Stimulated activated CD4-positive, alpha-beta T cell treated with anti-CD3 and anti-CD28 coated beads, Interleukin-2, amount 100 ng/mL, for 24 hours (primary cell): ENCODE measurements around the gene SLC4A2.

Source experiments
- DNase-seq, 2 donors: peaks; one replicate each; pipeline ENCODE4 v3.0.0-alpha.2; 2020

Gene SLC4A2

DNA sequence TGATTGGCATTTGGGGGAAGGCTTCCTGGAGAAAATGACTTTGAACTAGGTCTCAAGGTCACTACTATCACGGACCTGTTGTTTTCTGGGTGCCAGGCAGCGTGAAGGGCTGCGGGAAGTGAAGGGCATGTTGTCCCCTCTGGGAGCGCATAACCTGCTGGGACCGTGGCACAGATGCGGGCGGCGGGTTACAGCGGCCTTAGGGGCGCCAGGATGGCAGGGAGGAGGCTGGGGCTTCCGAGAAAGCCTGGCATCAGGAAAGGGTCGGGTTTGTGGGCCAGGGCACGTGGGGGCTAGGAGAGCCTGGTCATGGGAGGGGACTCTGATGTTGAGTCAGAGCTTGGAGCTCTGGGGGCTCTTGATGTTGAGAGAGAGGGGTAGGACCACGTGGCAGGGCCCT, 6.1 kb downstream of the SLC4A2 start:
- DNase-seq, result no peak

DNA sequence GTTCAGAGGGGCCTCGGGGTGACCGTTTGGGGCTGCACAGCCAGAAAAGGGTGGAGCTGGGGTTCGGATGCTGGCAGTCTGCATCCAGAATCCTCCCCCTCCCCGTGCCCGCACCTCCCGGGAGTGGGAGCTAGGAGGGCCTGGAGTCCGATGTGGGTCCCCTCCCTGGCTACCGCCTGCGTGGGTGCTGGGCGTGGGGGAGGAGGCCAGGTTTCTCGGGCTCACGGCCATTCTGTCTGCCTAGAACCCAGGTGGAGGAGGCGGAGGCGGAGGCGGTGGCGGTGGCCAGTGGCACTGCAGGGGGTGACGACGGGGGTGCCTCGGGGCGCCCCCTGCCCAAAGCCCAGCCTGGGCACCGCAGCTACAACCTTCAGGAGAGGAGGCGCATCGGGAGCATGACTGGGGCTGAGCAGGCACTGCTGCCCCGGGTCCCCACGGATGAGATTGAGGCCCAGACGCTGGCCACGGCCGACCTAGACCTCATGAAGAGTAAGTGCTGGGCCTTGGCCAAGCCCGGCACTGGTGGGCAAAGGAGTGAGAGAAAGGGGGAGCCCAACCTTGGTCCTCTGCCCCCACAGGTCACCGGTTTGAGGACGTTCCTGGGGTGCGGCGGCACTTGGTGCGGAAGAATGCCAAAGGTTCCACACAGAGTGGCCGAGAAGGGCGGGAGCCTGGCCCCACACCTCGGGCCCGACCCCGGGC, 7.0 kb downstream of the SLC4A2 start:
- no peak for DNase-seq

DNA sequence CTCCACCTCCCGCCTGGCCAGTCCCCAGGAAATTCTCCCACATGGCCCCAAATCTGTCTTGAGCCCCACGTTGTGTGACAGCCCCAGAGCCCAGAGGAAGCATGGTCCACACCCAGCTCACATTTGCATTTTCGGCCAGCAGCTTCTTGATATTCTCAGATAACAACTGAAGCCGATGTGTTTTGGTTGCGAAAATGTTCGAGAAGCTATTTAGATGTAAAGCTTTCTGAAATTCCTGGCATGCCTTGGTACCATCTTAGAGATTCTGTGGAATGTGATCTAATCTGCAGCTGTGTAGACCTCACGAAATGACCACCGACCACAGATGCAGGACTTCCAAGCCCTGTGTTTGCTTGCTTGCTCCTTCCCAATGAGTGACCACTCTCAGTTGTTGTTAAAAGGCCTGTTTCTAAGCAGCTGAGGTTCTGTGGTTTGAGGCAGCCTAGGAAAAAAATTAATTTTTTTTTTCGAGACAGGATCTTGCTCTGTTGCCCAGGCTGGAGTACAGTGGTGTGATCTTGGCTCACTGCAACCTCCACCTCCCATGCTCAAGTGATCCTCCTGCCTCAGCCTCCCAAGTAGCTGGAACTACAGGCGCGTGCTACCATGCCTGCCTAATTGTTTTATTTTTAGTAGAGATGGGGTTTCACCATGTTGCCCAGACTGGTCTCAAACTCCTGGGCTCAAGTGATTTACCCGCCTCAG, 8.8 kb downstream of the SLC4A2 start:
- no peak for DNase-seq

DNA sequence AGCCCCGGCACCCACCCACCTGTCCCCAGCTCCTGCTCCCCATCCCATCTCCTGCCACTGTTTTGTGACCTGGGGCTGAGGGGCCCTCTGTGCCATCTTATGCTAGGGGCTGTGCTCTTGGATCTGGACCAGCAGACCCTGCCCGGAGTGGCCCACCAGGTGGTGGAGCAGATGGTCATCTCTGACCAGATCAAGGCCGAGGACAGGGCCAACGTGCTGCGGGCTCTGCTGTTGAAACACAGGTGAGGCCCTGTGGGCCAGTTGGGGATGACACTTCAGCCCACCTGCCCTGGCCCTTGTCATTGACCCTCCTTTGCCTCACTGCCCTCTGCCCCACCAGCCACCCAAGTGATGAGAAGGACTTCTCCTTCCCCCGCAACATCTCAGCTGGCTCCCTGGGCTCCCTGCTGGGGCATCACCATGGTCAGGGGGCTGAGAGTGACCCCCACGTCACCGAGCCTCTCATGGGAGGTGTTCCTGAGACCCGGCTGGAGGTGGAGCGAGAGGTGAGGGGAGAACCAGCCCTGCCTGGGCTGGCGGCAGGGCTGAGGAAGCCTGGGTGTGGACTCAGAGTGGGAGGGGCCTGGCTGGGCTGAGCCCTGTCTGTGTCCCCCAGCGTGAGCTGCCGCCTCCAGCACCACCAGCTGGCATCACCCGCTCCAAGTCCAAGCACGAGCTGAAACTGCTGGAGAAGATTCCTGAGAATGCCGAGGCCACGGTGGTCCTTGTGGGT, 10.6 kb downstream of the SLC4A2 start:
- no peak for DNase-seq

DNA sequence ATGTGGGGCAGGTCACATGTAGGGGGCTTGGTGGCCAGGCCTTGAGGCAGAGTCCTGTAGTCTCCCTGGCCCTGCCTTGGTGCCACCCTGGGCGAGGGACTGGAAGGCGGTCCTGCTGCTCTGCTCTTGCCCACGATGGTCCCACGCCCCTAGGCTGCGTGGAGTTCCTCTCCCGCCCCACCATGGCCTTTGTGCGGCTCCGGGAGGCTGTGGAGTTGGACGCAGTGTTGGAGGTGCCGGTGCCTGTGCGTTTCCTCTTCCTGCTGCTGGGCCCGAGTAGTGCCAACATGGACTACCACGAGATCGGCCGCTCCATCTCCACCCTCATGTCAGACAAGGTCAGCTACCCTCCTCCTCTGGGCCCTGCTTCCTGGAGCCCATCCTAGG, 11.2 kb downstream of the SLC4A2 start:
- DNase-seq, result no peak

DNA sequence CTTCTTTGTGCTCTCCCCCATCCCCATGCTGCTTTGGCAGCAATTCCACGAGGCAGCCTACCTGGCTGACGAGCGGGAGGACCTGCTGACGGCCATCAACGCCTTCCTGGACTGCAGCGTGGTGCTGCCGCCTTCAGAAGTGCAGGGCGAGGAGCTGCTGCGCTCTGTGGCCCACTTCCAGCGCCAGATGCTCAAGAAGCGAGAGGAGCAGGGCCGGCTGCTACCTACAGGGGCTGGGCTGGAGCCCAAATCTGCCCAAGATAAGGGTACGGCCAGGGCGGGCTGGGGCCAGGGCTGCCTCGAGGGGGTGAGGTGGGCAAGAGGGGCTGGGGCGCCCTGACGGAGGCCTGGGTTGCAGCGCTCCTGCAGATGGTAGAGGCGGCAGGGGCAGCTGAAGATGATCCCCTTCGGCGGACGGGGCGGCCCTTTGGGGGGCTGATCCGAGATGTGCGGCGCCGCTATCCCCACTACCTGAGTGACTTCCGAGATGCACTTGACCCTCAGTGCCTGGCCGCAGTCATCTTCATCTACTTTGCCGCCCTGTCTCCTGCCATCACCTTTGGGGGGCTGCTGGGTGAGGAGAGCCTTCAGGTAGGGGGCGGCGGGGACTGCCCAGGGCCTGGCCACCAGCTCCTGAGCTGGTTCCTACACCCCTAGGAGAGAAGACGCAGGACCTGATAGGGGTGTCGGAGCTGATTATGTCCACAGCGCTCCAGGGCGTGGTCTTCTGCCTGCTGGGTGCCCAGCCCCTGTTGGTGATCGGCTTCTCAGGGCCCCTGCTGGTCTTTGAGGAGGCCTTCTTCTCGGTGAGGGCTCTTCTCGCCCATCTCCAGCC, 11.9 kb downstream of the SLC4A2 start:
- DNase-seq, result no peak

DNA sequence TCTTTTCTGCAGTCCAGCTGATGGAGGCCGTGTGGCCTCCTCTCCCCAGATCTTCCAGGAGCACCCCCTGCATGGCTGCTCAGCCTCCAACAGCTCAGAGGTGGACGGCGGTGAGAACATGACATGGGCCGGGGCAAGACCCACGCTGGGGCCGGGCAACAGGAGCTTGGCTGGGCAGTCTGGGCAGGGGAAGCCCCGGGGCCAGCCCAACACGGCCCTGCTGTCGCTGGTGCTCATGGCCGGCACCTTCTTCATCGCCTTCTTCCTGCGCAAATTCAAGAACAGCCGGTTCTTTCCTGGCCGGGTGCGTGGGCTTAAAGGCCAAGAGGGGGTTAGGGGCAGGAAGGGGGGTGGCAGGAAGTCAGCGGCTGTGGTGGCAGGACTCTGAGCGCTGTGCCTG, 14.6 kb downstream of the SLC4A2 start:
- no peak for DNase-seq

DNA sequence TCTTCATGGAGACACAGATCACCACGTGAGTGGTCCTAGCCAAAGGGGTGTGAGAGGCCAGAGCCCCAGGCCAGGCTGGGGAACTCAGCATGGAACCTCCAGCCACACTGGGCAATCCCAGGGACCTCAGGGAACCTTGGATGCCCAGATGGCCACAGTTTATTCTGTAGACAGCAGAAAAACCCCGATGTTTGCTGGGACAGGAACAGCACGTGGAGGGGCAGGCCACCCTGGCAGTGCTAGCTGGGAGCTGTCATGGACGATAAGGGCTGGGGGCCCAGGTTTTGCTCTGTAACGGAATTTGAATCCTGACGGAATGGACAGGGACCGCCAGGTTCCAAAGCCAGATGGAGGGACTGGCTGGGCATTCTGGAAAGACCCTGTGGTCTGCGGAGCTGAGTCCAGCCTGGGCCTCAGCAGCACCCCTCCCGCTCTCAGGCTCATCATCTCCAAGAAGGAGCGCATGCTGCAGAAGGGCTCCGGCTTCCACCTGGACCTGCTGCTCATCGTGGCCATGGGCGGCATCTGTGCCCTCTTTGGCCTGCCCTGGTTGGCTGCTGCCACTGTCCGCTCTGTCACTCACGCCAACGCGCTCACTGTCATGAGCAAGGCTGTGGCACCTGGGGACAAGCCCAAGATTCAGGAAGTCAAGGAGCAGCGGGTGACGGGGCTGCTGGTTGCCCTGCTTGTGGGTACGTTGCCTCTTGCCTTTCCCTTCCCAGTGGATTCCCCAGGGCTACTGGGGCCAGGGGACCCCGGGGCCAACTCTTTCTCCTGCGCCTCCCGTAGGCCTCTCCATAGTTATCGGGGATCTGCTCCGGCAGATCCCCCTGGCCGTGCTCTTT, 15.7 kb downstream of the SLC4A2 start:
- no peak for DNase-seq

DNA sequence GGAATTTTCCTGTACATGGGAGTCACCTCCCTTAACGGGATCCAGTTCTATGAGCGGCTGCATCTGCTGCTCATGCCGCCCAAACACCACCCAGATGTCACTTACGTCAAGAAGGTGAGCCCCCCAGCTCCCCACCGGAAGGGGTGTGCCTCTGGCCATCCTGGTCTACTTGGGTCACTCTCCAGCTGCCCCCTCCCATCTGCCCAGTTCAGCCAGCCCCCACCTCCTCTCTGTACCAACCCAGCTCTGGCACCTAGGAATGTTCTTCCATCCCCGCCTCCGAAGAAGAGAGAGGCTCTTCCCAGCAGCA, 16.2 kb downstream of the SLC4A2 start:
- no peak for DNase-seq

DNA sequence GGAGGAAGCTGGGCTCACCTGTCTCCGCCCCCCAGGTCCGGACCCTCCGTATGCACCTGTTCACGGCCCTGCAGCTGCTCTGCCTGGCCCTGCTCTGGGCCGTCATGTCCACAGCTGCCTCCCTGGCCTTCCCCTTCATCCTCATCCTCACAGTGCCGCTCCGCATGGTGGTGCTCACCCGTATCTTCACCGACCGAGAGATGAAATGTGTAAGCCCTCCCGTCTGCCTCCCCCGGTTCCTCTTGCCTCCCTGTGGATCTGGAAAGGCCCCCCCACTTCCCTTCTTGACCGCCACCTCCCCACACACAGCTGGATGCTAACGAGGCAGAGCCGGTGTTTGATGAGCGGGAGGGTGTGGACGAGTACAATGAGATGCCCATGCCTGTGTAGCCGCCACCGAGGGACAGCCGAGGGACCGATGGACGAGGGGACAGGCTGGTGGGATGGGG, 16.6 kb downstream of the SLC4A2 start:
- no peak for DNase-seq

DNA sequence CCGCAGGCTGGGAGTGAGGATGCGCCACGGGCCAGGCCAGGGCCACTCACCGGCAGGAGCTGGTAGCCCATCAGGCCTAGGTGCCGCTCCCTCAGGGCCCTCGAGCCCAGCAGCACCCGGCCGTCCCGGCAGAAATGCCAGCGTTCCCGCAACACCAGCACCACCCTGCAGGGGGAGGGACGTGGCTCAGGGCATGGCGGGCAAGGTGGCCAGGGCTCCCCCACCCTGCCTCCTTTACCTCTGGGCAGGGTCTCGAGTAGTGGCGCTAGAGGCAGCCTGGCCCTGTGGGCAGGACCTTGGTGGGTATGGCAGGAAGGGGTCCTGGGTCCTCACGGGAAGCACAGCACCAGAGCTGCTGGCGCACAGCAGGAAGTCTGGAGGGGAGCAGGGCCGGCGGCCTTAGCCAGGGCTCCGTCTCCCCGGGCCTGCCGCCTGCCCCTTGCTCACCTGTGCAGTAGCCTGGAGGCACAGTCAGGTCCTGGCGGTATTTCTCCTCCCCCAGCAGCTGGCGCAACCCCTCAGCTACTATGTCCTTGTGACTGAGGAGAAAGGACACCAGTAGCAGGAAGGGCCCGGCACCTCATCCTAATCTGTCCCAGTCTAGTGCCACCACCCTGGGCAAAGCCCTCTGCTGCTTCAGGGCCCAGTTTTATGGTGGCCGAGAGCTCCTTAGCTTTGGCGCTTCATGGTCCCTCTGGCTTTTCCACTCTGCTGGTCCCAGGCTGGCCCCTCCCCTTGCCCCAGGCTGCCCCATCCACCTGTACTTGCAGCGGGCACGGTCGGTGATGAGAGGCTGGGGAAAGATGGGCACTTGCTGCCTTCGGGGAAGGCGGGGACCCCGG, 17.7 kb downstream of the SLC4A2 start:
- DNase-seq, result no peak

DNA sequence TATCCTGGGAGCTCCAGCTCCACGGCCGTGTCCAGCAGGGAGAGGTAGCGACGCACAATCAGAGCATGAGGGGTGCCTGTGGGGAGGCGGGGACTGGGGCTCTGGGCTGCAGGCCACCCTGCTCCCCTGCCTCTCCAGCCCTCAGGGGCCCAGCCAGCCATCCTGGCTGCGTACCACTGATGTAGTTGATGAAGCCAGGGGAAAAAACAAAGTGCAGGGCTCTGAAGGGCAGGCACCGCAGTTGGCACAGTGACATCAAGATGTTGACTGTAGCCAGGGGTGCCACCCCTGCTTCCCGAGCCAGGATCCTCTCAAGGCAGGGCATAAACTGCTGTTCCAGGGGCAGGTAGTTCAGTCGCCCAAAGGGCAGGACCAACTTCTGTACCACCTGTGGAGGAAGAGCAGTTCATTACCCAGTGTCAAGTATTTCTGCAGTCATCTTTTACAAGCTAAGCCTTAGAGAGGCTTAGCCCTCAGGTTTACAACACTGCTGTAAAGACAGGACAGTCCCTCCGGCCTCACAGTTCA, 18.4 kb downstream of the SLC4A2 start:
- DNase-seq, result no peak

DNA sequence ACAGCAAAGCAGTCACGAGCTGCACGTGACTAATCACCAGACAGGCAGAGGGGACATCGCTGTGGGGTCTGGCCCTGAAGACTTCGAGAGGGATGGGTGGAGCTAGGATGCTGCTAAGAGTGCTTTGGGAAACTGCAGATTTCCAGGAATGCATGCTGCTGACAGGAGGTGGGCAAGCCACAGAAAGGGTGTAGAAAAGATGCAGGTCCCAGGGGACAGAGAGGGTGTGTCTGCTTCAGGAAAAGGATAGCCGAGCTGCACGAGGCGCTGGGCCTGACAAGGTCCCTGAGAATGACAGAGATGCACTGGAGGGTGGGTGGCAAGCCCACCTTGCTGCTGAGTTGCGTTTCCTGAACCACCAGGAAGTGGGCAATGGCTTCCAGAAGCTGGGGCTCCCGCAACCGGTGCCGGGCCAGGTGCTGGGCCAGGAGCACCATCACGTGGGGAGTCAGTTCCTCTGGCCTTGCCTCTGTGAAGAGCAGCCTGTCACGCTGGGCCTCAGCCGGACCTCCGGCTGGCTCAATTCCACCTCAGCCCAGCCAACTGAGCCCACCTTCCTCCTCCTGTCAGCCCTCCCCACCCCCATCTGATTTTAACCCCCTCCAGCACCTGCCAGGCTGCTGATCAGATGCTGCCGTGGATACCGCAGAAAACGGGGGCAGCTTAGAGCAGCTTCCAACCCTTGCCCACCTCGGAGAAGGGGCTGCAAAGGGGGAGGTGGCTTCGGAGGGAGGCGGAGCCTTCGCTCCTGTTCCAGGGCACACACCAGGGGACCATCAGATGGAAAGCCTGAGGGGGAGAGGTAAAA, 19.0 kb downstream of the SLC4A2 start:
- DNase-seq, result no peak

DNA sequence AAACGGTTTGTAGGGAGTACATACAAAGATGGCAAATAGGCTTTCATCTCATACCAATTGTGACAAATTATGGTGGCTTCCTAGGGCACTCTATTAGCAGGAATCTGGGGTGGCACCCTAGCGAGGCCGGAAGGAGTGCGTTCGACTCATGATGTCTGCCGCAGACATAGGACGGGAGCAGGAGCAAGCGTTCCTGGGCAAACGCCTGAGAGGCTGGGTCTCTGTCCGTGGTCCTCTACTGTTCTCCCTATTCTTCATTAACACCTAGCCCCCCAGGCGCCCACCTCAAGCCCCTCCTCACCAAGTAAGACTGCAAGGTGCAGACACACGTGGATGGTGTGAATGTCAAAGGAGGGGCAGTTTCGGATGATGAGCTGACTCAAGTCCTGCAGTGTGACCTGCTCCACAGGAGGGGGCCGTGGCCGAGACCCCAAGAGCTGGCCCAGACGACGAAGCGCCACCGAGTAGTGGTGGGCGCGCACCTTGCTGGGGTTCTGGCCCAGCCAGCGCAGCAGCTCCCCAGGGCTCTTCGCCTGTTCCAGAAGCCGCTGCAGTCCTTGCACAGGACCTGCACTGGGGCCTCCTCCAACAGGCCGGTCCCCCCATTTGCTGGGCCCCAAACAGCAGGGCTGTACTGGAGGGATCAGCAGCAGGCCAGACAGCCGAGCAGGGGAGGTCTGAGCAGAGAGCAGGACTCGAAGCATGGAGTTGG, 20.0 kb downstream of the SLC4A2 start:
- DNase-seq, result no peak

DNA sequence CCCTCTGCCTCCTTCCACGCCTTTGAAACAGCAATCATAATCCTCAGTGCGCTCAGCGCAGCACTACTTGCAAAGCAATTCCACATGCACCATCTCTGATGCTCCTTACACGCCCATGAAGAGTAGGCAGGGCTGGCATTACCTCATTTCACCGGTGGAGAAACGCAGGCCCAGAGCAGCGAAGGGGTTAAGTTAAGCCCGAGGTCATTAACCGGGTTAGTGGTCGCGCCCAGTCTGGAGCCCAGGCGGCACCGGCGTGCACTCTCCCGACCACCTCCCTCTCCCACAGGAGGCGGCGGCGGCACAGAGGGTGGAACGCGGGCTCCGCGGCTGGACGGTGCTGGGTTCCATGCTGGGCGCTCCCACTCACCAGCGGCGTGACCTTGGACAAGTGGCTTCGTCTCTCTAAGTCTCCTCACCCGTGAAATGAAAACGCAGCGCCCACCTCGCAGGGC, 20.7 kb downstream of the SLC4A2 start:
- DNase-seq, result peak in 1 of 2 donors; percentile 27

DNA sequence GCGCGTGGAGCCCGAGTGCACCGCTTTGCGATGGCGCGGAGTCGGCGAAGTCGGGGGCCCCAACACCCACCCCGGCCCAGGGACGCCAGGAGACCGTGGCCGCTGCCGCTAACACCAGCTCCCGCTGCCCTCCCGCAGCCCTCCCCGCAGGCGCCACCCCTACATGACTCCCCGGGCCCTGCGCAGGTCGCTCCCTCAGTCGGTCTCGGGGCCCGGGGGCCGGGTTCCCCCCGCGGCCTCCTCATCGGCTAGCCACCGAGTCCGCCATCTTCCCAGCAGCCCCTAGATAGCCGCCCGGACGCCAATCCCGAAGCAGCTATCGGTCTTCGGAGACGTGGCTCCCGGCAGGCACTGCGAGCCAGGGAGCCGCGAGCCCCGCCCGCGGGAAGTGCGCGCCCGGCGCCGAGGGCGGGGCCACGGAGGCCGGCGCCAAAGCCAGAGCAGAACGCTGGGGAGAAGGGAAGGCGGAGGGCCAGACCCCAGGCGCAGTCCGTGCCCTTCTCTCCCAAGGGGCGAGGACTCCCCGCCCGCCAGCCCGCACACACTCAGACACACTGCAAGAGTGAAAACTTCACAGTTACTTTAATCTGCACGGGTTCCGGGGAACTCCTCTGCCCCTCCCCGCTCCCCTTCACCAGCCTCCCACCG, 21.3 kb downstream of the SLC4A2 start, which contains the start of gene FASTK:
TSS of gene FASTK (minus strand) at position 288 of the 648 bp plus-strand sequence. CDS start at position 245, 43 bp downstream.
- DNase-seq, result peak; percentile 89

DNA sequence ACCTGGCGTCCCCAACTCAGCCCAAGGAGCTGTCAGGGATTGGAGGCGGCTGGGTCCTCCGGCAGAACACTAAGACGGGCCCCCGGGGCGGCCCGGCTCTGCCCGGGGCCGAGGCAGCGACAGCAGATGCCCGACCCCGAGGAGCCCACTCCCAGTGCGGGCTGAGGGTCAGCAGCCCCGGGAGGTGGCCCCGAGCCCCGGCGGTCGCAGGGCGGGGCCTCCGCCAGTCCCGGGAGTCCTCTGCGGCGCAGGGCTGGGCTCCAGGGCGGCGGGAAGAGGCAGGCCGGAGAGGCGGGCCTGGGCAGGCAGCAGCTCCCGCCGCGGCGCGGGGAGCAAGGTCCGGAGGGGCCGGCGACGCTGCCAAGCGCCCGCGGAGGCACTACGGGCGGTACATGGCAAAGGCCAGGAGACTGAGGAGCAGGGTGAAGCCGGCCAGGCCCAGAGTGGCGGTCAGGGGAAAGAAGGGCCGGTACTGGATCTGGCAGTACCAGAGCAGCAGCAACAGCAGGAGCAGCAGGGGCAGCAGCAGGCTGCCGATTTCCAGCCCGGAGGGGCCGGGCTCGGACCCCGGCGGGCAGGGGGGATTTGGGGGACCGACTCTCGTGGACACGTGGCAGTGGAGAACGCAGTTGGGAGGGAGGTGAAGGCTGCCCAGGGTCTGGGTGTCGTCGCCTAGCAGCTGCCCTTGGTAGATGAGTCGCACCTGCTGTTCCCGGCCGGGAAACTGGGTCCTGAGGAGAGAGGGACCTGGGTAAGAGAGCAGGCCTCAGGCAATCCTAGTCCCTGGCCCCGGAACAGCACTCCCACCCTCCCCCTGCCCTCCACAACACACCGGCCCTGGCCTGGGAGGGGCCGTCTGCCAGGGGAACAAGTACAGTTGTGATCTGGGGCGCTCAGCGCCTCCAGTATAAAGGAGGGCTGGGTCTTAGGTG, 22.0 kb downstream of the SLC4A2 start:
- no peak for DNase-seq
